ENCODE measurements around the gene PRRX2.

PRRX2 gene

DNA sequence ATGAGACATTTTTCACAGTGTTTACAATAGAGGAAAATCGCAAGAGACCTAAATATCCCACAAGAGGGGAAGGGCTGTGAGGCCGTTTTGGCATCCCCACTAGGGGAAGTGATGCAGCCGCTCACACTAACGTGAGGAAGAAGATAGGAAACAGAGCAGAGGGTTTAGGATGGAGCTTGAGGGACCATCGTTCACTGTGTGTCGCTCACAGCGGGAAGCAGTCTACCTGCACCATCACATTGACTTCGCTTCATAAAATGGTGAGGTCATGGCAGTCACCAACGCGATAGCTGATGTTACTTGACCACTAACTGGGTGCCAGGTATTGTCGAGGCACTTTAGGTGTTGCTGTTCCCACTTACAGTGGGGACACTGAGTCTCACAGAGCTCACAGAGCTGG is 35.6 kb downstream of the PRRX2 start:
- Histone ChIP-seq H3K27me3 (ENCODE audit: control insufficient read depth, low read length) (no peaks in the 10 kb centered on the region), H3K4me3 (ENCODE audit: low read length) (no peak overlapping the region), H3K36me3 (ENCODE audit: control insufficient read depth, low read length) (no peaks in the 10 kb centered on the region), H3K79me2 (ENCODE audit: control insufficient read depth, low read length) (no peaks in the 10 kb centered on the region), H3F3A (ENCODE audit: control insufficient read depth, insufficient read depth) (no peaks in the 10 kb centered on the region), H3K9me2 (replicated peaks; ENCODE audit: control insufficient read depth, low read length) (no peaks in the 10 kb centered on the region), H3K27ac (ENCODE audit: low read depth, low read length) (no peak overlapping the region), H3K4me2 (ENCODE audit: low read length) (no peak overlapping the region), H3K4me1 (ENCODE audit: control insufficient read depth, low read length) (no peaks in the 10 kb centered on the region), H3K9me3 (ENCODE audit: control insufficient read depth, insufficient read depth, low read length) (no peaks in the 10 kb centered on the region), H4K20me1 (ENCODE audit: control insufficient read depth, insufficient read depth, low read depth, low read length) (no peaks in the 10 kb centered on the region)
- no peak for TF ChIP-seq EZH2phosphoT487 (IDR thresholded peaks at IDR 0.05; ENCODE audit: borderline replicate concordance, low read length)
- TF ChIP-seq, protein P1, sequence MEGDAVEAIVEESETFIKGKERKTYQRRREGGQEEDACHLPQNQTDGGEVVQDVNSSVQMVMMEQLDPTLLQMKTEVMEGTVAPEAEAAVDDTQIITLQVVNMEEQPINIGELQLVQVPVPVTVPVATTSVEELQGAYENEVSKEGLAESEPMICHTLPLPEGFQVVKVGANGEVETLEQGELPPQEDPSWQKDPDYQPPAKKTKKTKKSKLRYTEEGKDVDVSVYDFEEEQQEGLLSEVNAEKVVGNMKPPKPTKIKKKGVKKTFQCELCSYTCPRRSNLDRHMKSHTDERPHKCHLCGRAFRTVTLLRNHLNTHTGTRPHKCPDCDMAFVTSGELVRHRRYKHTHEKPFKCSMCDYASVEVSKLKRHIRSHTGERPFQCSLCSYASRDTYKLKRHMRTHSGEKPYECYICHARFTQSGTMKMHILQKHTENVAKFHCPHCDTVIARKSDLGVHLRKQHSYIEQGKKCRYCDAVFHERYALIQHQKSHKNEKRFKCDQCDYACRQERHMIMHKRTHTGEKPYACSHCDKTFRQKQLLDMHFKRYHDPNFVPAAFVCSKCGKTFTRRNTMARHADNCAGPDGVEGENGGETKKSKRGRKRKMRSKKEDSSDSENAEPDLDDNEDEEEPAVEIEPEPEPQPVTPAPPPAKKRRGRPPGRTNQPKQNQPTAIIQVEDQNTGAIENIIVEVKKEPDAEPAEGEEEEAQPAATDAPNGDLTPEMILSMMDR (IDR thresholded peaks at IDR 0.05; ENCODE audit: low read depth, low read length, poor library complexity, severe bottlenecking), result no peak

DNA sequence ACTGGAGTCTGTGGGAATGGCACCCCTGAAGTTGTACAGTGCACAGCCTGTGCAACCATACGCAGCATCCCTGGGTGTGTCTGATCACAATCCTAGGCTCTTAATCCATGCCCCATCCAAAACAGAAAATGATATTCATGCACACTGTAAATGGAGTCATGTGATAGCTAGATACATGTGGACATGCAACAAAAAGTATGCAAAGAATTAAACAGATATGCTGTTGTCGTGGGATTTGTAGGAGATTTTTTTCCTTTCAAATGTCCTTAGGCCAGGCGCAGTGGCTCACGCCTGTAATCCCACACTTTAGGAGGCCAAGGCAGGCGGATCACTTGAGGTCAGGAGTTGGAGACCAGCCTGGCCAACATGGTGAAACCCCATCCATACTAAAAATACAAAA is 36.1 kb downstream of the PRRX2 start:
- Histone ChIP-seq H3K9me2 (replicated peaks; ENCODE audit: control insufficient read depth, low read length) (no peaks in the 10 kb centered on the region), H3K36me3 (ENCODE audit: control insufficient read depth, low read length) (no peaks in the 10 kb centered on the region), H3K9me3 (ENCODE audit: control insufficient read depth, insufficient read depth, low read length) (no peaks in the 10 kb centered on the region), H3K79me2 (ENCODE audit: control insufficient read depth, low read length) (no peaks in the 10 kb centered on the region), H3K4me1 (ENCODE audit: control insufficient read depth, low read length) (no peaks in the 10 kb centered on the region), H3F3A (ENCODE audit: control insufficient read depth, insufficient read depth) (no peaks in the 10 kb centered on the region), H3K27me3 (ENCODE audit: control insufficient read depth, low read length) (no peaks in the 10 kb centered on the region), H4K20me1 (ENCODE audit: control insufficient read depth, insufficient read depth, low read depth, low read length) (no peaks in the 10 kb centered on the region), H3K4me2 (ENCODE audit: low read length) (no peak overlapping the region), H3K27ac (ENCODE audit: low read depth, low read length) (no peak overlapping the region), H3K4me3 (ENCODE audit: low read length) (no peak overlapping the region)
- TF ChIP-seq EZH2phosphoT487 (IDR thresholded peaks at IDR 0.05; ENCODE audit: borderline replicate concordance, low read length), result no peak
- TF ChIP-seq, protein P1 (IDR thresholded peaks at IDR 0.05; ENCODE audit: low read depth, low read length, poor library complexity, severe bottlenecking), result no peak

DNA sequence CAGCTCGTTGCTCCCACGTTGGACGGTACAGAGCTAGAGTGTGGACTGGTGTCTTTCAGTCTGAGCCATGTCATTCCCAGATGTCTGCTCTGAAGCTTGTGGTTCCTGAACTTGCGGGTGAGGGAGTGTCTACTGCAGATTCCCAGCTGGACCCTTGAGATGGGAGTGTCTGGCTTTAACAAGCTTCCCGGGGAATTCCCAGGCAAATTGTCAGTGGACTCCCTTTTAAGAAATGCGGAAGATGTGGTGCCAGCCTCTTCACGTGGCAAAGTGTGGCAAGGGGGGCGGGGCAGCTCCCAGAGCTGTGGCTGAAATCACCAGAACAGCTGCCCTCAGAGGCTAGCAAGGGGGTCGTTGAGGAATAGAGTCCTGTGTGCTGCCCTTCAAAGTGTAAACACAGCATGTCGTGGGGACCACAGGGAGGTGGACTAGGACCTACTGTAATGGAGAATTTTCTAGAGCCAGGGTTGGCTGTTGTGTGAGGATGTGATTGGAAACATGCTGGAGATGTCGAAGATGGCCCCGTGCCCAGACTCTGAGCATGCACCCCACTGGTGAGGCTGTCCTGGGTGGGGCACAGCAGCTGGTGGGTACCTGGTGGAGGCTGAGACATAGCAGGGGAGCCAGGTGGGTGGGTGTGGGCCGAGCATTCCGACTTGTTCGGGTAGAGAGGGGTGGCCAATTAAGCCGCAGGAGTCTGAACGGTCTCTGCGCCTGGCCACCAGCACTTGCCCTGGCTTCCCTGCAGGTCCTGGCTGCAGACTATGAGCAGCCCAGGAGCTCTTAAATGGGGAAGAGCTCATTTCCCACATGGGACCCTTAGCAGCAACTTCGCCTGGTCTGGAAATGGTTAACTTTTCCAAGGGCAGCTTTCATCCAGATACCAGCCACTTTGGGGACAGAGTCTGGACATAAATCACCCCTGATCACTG is 37.4 kb downstream of the PRRX2 start:
- H3K79me2 ChIP-seq (ENCODE audit: control insufficient read depth, low read length), result no peaks in the 10 kb centered on the region
- H3K27ac ChIP-seq (ENCODE audit: low read depth, low read length), result no peak overlapping the region
- no peak overlapping the region for H3K4me3 ChIP-seq (ENCODE audit: low read length)
- H3K4me1 ChIP-seq (ENCODE audit: control insufficient read depth, low read length), result no peaks in the 10 kb centered on the region
- H3F3A ChIP-seq (ENCODE audit: control insufficient read depth, insufficient read depth), result no peaks in the 10 kb centered on the region
- no peaks in the 10 kb centered on the region for H3K9me3 ChIP-seq (ENCODE audit: control insufficient read depth, insufficient read depth, low read length)
- no peaks in the 10 kb centered on the region for H3K9me2 ChIP-seq (replicated peaks; ENCODE audit: control insufficient read depth, low read length)
- no peaks in the 10 kb centered on the region for H3K27me3 ChIP-seq (ENCODE audit: control insufficient read depth, low read length)
- TF ChIP-seq, protein P1 (IDR thresholded peaks at IDR 0.05; ENCODE audit: low read depth, low read length, poor library complexity, severe bottlenecking), result no peak
- no peak for TF ChIP-seq EZH2phosphoT487 (IDR thresholded peaks at IDR 0.05; ENCODE audit: borderline replicate concordance, low read length)
- no peaks in the 10 kb centered on the region for H4K20me1 ChIP-seq (ENCODE audit: control insufficient read depth, insufficient read depth, low read depth, low read length)
- no peak overlapping the region for H3K4me2 ChIP-seq (ENCODE audit: low read length)
- no peaks in the 10 kb centered on the region for H3K36me3 ChIP-seq (ENCODE audit: control insufficient read depth, low read length)

Measured in DOHH2 (cell line).